Pancreas (tissue), 10 donors: ENCODE measurements around the gene IRF3. TPM values are rescaled to one million over a fixed set of nuclear protein-coding genes. Genes with fewer than 3 reads are reported as not detected.

Source experiments
- ATAC-seq, 4 donors: fragments of 200-7000 bp; cut with Tn5 transposase; one replicate each; pipeline versions ENCODE4 v1.8.0 to v1.9.1; 2020; ENCODE audit warnings: mild to moderate bottlenecking in 4 of 4, moderate library complexity in 4 of 4
- DNase-seq, 6 donors: peaks; one replicate each; pipeline ENCODE4 v3.0.0-alpha.2; 2020
- FAIRE-seq: peaks from 2 replicates; lab custom pipeline; 2012; peaks lifted over from hg19 to GRCh38; lab: Jason Lieb, UNC
- H3K27ac ChIP-seq, 4 donors: fragments of 200-600 bp; sonication (generic); 1 replicate in 3 of 4; 2 replicates in 1 of 4; pipeline versions ENCODE4 v1.5.0 to v1.8.0; 2020
- H3K27me3 ChIP-seq, 4 donors: fragments of 200-600 bp; one replicate each; pipeline ENCODE4 v1.8.0; 2021
- H3K36me3 ChIP-seq, 3 donors: fragments of 200-600 bp; sonication (generic) in 1 of 3; one replicate each; pipeline versions ENCODE4 v1.5.0 to v1.8.0; 2020 to 2021
- H3K4me1 ChIP-seq, 3 donors: fragments of 200-600 bp; one replicate each; pipeline ENCODE4 v1.8.0; 2021
- H3K4me3 ChIP-seq, 4 donors: fragments of 200-600 bp; sonication (generic) in 2 of 4; one replicate each; pipeline versions ENCODE4 v1.5.0 to v1.8.0; 2020 to 2021
- H3K9me3 ChIP-seq, 4 donors: fragments of 200-600 bp; one replicate each; pipeline ENCODE4 v1.8.0; 2021
- CTCF ChIP-seq, 4 donors: fragments of 200-600 bp; sonication (generic) in 3 of 4; IDR thresholded peaks; one replicate each; pipeline versions ENCODE4 v1.5.0 to v1.8.0; 2021; ENCODE audit warnings: antibody characterized with exemption in 4 of 4
- WGBS, 2 donors: extraction: QIAGEN DNeasy Blood & Tissue Kit; methylation state at CpG; one replicate each; pipeline ENCODE4 v1.1.7; 2013; 5-methylcytosine and 5-hydroxymethylcytosine counted together
- intact Hi-C, 3 donors: fragments of 100-400 bp; cut with DNase I; formaldehyde crosslinking; loops; one replicate each; pipeline versions ENCODE4 v1.11.1 to v1.14.2; 2022
- polyA plus RNA-seq, 2 donors: library from polyadenylated mRNA; stranded (reverse); fragments of 200-250 nt; gene quantifications; one replicate each; pipeline ENCODE4 v1.2.3, GENCODE V29; 2013
- total RNA-seq, 6 donors: library from RNA; stranded (reverse); fragmentation: NEBNext Ultra II Directional in 4 of 6; extraction: Animal tissue kit (Norgen Biotek cat#: 25700) in 4 of 6; gene quantifications; one replicate each; pipeline versions ENCODE4 v1.2.1 to v1.2.4, GENCODE V29; 2021 to 2023
- donor health status: healthy with polysubstance abuse.
- donor health status: DM: no; HTN: no; CAD: no; lungs with moderate emphysema.
- donor health status: DM: no; HTN: no; CAD: no.
- donor health status: control.
- donor health status: control.
- donor health status: Bipolar disorder and iron deficiency.
- donor health status: DM: yes; HTN: yes; CAD: no.
- donor health status: DM: no; HTN: no; CAD: no.
- donor health status: DM: no; HTN: no; CAD: no.
- donor health status: DM: yes; HTN: yes; CAD: no.

IRF3 gene
- total and polyA plus RNA-seq, 8 donors: 34.4 to 289 (median 45.1) TPM

- H3K36me3 ChIP-seq: no peaks in the 10 kb centered on the region
- WGBS, 2 donors: 77 to 82% methylated on average over 16 of the region's 16 CpGs
- H3K27ac ChIP-seq: no peak overlapping the region
- no peaks in the 10 kb centered on the region for H3K4me1 ChIP-seq
- DNase-seq (no peak), ATAC-seq (no peak), FAIRE-seq (no peak)
- no peak overlapping the region for H3K4me3 ChIP-seq
- intact Hi-C loops: no loop called here
- no peaks in the 10 kb centered on the region for H3K9me3 ChIP-seq
- TF ChIP-seq CTCF (IDR thresholded peaks at IDR 0.05): no peak
- H3K27me3 ChIP-seq: no peaks in the 10 kb centered on the region
These were observed 40.3 kb upstream of the IRF3 start for GRCh38 chr19:49705919-49706318.

- H3K4me1 ChIP-seq: no peaks in the 10 kb centered on the region
- intact Hi-C loops: no loop called here
- FAIRE-seq: no peak
- no peak for DNase-seq
- no peak for TF ChIP-seq CTCF (IDR thresholded peaks at IDR 0.05)
- no peaks in the 10 kb centered on the region for H3K27me3 ChIP-seq
- no peaks in the 10 kb centered on the region for H3K36me3 ChIP-seq
- ATAC-seq: no peak
- H3K9me3 ChIP-seq: no peaks in the 10 kb centered on the region
- H3K27ac ChIP-seq: no peak overlapping the region
- WGBS, 2 donors: 78 to 81% methylated on average over 22 of the region's 22 CpGs
- no peak overlapping the region for H3K4me3 ChIP-seq
These were observed 39.4 kb upstream of the IRF3 start for GRCh38 chr19:49704888-49705642.

GRCh38 chr19:49701271-49701786 is 35.7 kb upstream of the IRF3 start:
- no peak overlapping the region for H3K4me3 ChIP-seq
- no peaks in the 10 kb centered on the region for H3K36me3 ChIP-seq
- intact Hi-C loops: no loop called here
- DNase-seq (no peak), FAIRE-seq (no peak), ATAC-seq (no peak)
- H3K27me3 ChIP-seq: no peaks in the 10 kb centered on the region
- 20 to 24% methylated on average over 40 of the region's 40 CpGs for WGBS, 2 donors
- no peak for TF ChIP-seq CTCF (IDR thresholded peaks at IDR 0.05)
- H3K4me1 ChIP-seq: no peaks in the 10 kb centered on the region
- H3K9me3 ChIP-seq: no peaks in the 10 kb centered on the region
- H3K27ac ChIP-seq: no peak overlapping the region

GRCh38 chr19:49700563-49700962 is 34.9 kb upstream of the IRF3 start:
- 45 to 52% methylated on average over 11 of the region's 11 CpGs for WGBS, 2 donors
- intact Hi-C loops: no loop called here
- Histone ChIP-seq H3K36me3 (no peaks in the 10 kb centered on the region), H3K9me3 (no peaks in the 10 kb centered on the region), H3K27me3 (no peaks in the 10 kb centered on the region), H3K4me3 (no peak overlapping the region), H3K27ac (no peak overlapping the region), H3K4me1 (no peaks in the 10 kb centered on the region)
- no peak for DNase-seq
- no peak for FAIRE-seq
- ATAC-seq: no peak
- no peak for TF ChIP-seq CTCF (IDR thresholded peaks at IDR 0.05)

- no peaks in the 10 kb centered on the region for H3K9me3 ChIP-seq
- H3K4me3 ChIP-seq: no peak overlapping the region
- no peak for TF ChIP-seq CTCF (IDR thresholded peaks at IDR 0.05)
- ATAC-seq (no peak), FAIRE-seq (no peak), DNase-seq (no peak)
- no peak overlapping the region for H3K27ac ChIP-seq
- no peaks in the 10 kb centered on the region for H3K4me1 ChIP-seq
- H3K36me3 ChIP-seq: no peaks in the 10 kb centered on the region
- no peaks in the 10 kb centered on the region for H3K27me3 ChIP-seq
- intact Hi-C loops: no loop called here
- WGBS, 2 donors: 76 to 91% methylated on average over 5 of the region's 5 CpGs
These were observed 33.7 kb upstream of the IRF3 start for GRCh38 chr19:49699364-49699763.
